Dermis blood vessel endothelial cell (primary cell): ENCODE results near the gene ZBTB7A. TPM values are rescaled to one million over a fixed set of nuclear protein-coding genes. Genes with fewer than 3 reads are reported as not detected.

Source experiments
- DNase-seq: peaks from one replicate; pipeline ENCODE4 v3.0.0; 2010
- total RNA-seq: library from RNA; depleted of rRNA; stranded (reverse); fragments of >200 nt; gene quantifications from 2 replicates; pipeline ENCODE4 v1.2.3, GENCODE V29; 2014

ZBTB7A gene
- total RNA-seq, 1 donor from 2014 or later, result 17.4 TPM

DNA sequence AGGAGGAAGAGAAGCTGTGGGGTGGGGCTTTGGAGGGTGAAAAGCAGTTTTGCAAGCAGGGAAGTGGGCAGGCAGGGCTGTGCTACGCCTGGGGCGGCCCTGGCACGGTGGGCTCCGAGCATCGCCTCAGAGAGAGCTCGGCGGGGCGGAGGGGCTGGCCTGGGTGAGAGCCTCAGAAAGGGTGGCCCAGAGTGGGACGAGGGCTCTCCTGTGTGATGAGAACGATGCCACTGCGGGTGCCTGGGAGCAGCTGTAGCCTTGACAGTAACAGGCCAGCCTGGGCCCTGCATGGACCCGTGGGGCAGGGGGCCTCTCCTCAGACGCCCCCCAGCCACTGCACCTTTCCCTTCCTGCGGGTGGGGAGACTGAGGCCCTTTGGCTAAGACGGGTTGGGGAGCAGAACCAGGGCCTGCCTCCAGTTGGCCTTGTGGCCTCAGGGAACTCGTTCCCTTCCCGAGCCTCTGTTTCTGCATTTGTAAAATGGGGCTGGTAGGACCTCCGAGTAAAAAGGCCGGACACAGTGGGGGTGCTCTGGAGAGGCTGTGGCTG lies 31.6 kb downstream of the ZBTB7A start:
- no peak for DNase-seq

DNA sequence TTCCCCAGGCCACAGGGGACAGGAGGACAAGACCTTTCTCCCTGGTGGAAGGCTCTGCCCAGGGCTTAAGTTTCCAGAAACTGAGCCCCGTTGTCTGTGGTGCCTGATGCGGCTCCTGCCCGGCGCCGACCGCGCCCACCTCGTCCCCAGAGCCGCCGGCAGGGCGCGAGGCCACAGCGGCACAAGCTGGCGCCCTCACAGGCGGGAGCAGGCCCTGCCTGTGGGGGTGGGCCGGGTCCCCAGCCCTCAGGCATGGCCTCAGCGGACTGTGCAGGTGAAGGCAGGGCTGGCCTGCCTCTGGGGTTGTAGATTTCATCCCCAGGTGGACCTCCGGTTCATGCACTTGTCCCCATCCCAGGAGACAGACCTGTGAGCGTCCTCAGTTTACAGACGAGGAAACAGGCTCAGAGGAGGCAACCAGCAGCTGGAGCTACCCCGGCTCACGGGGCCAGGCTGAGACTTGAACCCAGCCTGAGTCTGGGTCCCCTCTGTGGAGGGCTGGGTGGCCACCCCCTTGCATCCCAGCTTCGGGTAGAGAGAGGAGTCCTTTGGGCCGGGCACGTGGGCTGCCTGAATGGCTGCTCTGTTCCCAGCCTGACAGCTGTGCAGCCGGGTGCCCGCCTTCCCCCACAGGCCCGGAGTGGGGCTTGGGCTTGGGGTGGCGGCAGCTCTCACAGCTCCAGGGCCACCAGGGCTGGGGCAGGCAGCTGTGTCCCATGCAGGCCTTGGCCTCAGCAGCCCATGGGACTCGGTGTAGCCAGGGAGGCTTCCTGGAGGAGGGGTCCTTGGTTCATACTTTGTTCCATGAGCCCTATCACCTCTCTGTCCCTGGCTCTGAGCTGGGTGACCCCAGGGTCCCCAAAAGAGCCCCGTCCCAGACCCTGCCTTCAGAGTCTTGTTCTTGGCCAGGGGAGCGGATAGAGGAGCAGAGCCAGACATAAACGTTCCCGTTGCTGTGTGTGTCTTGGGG lies 32.4 kb downstream of the ZBTB7A start:
- no peak for DNase-seq

DNA sequence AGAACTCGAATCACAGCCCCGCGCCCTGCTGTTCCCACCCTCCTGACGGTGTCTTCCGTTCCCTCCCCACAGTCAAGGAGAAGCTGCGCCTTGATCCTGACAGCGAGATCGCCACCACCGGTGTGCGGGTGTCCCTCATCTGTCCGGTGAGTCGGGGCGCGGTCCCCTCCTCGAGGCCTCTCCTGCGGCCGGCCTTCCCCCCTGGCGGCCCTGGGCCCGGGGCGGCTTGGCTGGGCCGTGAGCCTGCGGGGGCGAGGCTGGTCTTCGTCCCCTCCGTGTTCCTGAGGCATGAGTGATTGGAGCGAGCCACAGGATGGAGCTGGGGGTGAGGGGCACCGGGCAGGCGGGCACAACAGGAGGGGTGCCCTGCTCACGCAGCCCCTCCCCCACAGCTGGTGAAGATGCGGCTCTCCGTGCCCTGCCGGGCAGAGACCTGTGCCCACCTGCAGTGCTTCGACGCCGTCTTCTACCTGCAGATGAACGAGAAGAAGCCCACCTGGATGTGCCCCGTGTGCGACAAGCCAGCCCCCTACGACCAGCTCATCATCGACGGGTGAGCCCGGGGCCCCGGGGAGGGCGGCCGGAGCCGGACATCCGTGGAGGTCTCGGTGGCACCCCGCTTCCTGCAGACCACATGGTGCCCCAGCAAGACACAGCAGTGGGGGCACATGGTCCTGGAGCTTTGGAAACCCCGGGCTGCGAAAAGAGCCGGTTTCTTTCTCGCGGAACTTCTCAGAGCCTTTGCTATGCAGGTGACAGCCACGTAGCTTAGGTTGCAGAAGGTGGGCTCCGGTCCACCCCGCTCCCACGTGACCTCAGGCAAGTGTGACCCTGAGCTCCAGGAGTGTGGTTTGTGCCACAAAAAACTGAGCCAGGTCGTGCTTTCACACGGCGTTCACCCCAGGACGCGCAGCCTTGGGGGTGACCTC lies 33.4 kb downstream of the ZBTB7A start:
- no peak for DNase-seq

DNA sequence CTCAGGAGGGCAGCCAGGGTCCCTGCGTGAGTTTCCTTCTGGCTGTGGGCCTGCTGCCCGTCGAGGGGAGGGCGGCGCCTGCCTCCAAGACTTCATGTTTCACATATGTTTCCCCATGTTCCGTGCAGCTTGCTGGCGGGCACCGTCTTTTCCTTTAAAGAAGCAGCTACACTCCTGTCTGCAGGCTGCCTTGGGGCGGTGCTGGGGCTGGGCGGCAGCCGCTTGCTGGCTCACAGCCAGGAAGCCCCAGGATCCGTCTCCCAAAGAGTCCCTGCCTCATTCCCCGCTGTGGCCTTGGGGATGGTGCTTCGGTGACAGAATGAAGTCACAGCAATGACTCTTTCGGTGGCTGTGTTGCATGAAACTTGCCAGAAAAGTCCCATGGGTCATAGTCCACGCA lies 34.3 kb downstream of the ZBTB7A start:
- DNase-seq, result no peak

DNA sequence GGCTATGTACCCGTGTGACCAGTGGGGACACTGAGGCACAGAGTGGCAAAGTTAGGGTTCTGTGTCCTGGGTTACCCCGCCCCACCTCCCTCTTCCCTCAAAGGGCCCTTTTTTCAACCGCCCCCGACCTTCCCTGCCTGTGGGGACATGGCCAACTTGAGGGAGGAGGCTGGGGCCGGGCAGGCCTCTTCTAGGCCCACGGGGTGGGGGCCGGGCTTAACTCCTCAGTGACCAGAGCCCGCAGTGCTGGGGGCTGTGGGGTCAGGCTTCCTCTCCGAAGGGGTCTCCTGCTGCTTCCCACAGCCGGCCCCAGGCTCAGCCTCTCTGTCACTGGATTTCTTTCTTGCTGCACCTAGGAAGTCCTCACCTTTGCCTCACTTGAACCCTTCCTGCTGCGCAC lies 35.3 kb downstream of the ZBTB7A start:
- no peak for DNase-seq

- DNase-seq, result no peak
Observed at GRCh38 chr19:4030981-4031380, 35.7 kb downstream of the ZBTB7A start.

- no peak for DNase-seq
Observed at GRCh38 chr19:4030552-4030951, 36.1 kb downstream of the ZBTB7A start.

- DNase-seq, result no peak
Observed at GRCh38 chr19:4029247-4029614, 37.5 kb downstream of the ZBTB7A start.

- no peak for DNase-seq
Observed at GRCh38 chr19:4028334-4029246, 38.1 kb downstream of the ZBTB7A start.

DNA sequence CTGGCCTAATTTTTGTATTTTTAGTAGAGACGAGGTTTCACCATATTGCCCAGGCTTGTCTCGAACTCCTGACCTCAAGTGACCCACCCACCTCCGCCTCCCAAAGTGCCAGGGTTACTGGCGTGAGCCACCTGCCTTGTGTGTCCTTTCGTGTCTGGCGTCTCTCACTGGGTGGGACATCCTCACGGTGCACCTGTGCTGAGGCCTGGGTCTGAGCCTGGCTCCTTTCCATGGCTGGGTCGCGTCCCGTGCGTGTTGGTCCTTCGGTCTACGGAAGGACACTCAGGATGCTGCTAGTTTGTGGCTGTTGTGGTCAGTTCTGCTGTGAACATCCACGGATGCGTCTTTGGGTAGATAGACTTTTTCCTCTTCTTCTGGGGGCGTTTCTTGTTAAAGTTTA lies 39.6 kb downstream of the ZBTB7A start:
- no peak for DNase-seq

GRCh38 chr19:4025317-4025716 lies 41.4 kb downstream of the ZBTB7A start:
- no peak for DNase-seq

- DNase-seq, result no peak
Observed at GRCh38 chr19:4023600-4024398, 42.9 kb downstream of the ZBTB7A start.

GRCh38 chr19:4019578-4019977 lies 47.1 kb downstream of the ZBTB7A start:
- DNase-seq, result no peak

DNA sequence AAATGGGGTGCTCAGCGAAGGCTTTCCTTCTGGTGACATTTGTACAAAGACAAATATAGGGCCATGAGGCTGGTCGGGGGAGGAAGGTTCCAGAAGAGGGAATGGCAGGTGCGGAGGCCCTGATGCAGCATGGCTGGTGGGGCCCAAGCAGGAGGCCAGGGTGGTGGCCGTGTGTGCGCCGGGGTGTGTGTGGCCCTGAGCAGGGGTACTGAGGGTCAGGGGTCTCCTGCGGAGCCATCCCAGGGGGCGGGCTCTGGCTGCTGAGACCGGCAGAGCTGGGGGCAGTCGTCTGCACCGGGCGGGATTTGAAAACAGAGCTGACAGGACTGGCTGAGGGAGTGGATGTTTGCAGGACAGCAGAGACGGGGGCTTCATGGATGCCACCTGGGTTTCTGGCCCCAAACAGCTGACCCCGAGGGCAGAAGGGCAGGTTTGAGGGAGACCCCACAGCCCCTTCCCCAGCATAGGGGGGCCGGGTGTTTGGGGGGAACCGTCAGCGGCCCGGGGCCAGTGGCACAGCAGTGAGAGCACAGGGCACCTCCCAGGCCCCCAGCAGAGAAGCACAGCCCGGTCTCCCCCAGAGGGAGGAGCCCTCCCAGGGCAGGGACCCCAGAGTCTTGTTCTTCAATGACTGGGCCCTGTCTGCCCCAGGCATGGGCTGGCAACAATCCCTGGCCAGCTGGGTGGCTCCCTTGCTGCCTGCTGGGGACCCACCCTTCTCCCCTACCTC lies 47.8 kb downstream of the ZBTB7A start:
- DNase-seq, result no peak

GRCh38 chr19:4018140-4018613 lies 48.5 kb downstream of the ZBTB7A start:
- no peak for DNase-seq

GRCh38 chr19:4016903-4017638 lies 49.6 kb downstream of the ZBTB7A start:
- no peak for DNase-seq

DNA sequence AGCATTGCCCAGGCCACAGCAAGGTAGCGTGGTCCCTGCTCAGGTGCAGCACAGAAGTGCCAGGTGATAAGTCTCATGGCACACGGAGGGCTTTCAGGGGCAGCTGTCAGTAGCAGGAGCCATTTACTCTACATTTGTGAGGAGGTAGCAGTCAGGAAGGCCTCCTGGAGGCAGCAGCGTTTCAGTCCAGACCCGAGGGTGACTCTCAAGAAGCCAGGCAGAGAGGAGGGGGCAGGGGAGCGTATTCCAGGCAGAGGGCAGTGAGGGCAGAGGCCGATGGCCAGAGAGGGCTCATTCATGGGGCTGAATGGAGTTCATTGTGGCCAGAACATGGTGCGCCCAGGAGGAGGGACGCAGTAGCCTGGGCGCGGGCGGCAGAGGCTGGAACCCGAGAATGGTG lies 50.2 kb downstream of the ZBTB7A start:
- no peak for DNase-seq

DNA sequence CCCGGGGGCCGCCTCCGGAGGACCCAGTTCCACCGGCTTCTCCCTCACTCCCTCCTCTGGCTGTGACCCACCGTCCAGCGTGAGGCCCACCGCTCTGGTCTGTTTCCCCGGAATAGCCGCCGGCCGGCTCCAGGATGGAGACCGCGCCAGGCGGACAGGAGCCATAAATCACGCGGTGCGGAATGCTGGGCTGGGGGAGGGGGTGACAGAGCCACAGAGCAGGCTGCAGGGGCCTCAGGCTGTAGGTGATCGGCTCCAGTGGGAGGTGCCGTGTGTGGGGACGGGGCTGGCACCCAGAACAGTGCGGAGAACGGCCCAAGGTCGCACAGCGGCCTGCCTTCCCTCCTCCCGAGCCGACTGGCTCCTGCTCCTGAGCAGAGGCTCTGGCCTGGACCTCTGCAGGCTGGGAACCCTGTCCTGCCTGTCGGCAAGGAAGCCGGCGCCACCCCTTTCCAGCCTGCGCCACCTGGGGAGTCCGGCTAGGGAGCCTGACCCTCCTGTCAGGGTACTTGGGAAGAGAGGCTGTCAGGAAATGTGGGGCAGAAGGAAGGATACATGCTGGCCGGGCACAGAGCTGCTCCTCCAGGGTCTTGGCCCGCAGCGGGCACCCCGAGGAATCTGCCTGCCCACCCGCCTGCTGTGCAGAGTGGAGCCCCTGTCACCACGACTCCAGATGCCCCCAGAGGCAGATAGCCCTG lies 50.8 kb downstream of the ZBTB7A start:
- DNase-seq, result no peak
